DMS 273 (cell line): Measurements from ENCODE around the gene USH2A.
A peak's percentile ranks its signal among the peaks of the same experiment; 100 is the strongest.

Source experiments
- DNase-seq: peaks from one replicate; lab custom pipeline; 2025; ENCODE audit not compliant: unreplicated experiment; lab: John Stamatoyannopoulos, UW

Gene USH2A

GRCh38 chr1:216209125-216209524, 214.1 kb downstream of the USH2A start:
- DNase-seq, result no peak

- no peak for DNase-seq
Observed at GRCh38 chr1:216207154-216207553, 216.1 kb downstream of the USH2A start.

GRCh38 chr1:216205176-216205575, 218.1 kb downstream of the USH2A start:
- DNase-seq, result peak; percentile 18

GRCh38 chr1:216201946-216202345, 221.3 kb downstream of the USH2A start:
- no peak for DNase-seq

- DNase-seq, result no peak
Observed at GRCh38 chr1:216200941-216201340, 222.3 kb downstream of the USH2A start.

- DNase-seq, result no peak
Observed at GRCh38 chr1:216194721-216195120, 228.5 kb downstream of the USH2A start.

- peak; percentile 60 for DNase-seq
Observed at GRCh38 chr1:216193839-216194443, 229.3 kb downstream of the USH2A start.

- DNase-seq, result no peak
Observed at GRCh38 chr1:216190438-216190837, 232.8 kb downstream of the USH2A start.

GRCh38 chr1:216186816-216187215, 236.4 kb downstream of the USH2A start:
- DNase-seq, result peak; percentile 56

GRCh38 chr1:216186141-216186540, 237.1 kb downstream of the USH2A start:
- peak; percentile 41 for DNase-seq

GRCh38 chr1:216184126-216184680, 239.0 kb downstream of the USH2A start:
- peak; percentile 62 for DNase-seq

- DNase-seq, result peak; percentile 93
Observed at GRCh38 chr1:216183454-216183853, 239.8 kb downstream of the USH2A start.

GRCh38 chr1:216183007-216183406, 240.2 kb downstream of the USH2A start:
- peak; percentile 90 for DNase-seq

GRCh38 chr1:216181590-216181989, 241.7 kb downstream of the USH2A start:
- DNase-seq, result no peak

- no peak for DNase-seq
Observed at GRCh38 chr1:216178281-216178680, 245.0 kb downstream of the USH2A start.

- no peak for DNase-seq
Observed at GRCh38 chr1:216176970-216177369, 246.3 kb downstream of the USH2A start.

GRCh38 chr1:216175714-216176113, 247.5 kb downstream of the USH2A start:
- peak; percentile 53 for DNase-seq

- DNase-seq, result peak; percentile 89
Observed at GRCh38 chr1:216173376-216173995, 249.8 kb downstream of the USH2A start.

GRCh38 chr1:216169351-216169750, 253.9 kb downstream of the USH2A start:
- no peak for DNase-seq

- DNase-seq, result no peak
Observed at GRCh38 chr1:216168546-216168945, 254.7 kb downstream of the USH2A start.

- no peak for DNase-seq
Observed at GRCh38 chr1:216154063-216154462, 269.2 kb downstream of the USH2A start.

- DNase-seq, result no peak
Observed at GRCh38 chr1:216153130-216153529, 270.1 kb downstream of the USH2A start.
